Panc1 (cell line): Measurements from ENCODE around the gene AUNIP. TPM values are rescaled to one million over a fixed set of nuclear protein-coding genes. Genes with fewer than 3 reads are reported as not detected.

ENCODE experiments used
- ATAC-seq: fragments of 200-7000 bp; cut with Tn5 transposase; 2 replicates; pipeline ENCODE4 v1.9.1; 2020; ENCODE audit warnings: mild to moderate bottlenecking, moderate library complexity
- BruUV-seq: library from RNA; stranded (reverse); fragments of 400-500 nt; replicated peaks from 2 replicates; lab custom pipeline; 2021; lab: Mats Ljungman, UMichigan
- CTCF ChIA-PET: fragments of 300-600 bp; sonication (Branson Sonifier 250); formaldehyde crosslinking; loops from one replicate; lab custom pipeline; 2022; ENCODE audit warnings: antibody characterized with exemption; lab: Charles Lee
- POLR2A ChIA-PET: fragments of 300-600 bp; sonication (Branson Sonifier 250); formaldehyde crosslinking; loops from one replicate; lab custom pipeline; 2022; ENCODE audit warnings: antibody characterized with exemption; lab: Charles Lee
- DNase-seq: peaks from one replicate; pipeline ENCODE4 v3.0.0-alpha.2; 2010; ENCODE audit warnings: low read depth, low spot score
- H3K27ac ChIP-seq: 2 replicates; pipeline ENCODE4 v1.5.1; 2011; ENCODE audit warnings: mild to moderate bottlenecking, low read length, inconsistent platforms
- H3K27me3 ChIP-seq: fragments of 200-500 bp; sonication (Bioruptor generic); 2 replicates; pipeline ENCODE4 v1.6.0; 2014; ENCODE audit warnings: low read length, inconsistent platforms; ENCODE audit not compliant: control insufficient read depth, insufficient read depth
- H3K36me3 ChIP-seq: fragments of 200-500 bp; sonication (Bioruptor generic); 2 replicates; pipeline ENCODE4 v1.5.1; 2014; ENCODE audit warnings: inconsistent platforms, mild to moderate bottlenecking, low read length, moderate library complexity; ENCODE audit not compliant: control insufficient read depth, insufficient read depth
- H3K4me1 ChIP-seq: 2 replicates; pipeline ENCODE4 v1.5.1; 2011; ENCODE audit warnings: inconsistent platforms, mild to moderate bottlenecking, low read length, moderate library complexity; ENCODE audit not compliant: control insufficient read depth, insufficient read depth
- H3K4me3 ChIP-seq, 2 experiments: 2 replicates each; pipeline ENCODE4 v1.5.1; 2011 to 2012; ENCODE audit warnings: low read depth in 2 of 2, low read length in 2 of 2, mild to moderate bottlenecking in 2 of 2, inconsistent platforms in 1 of 2, moderate library complexity in 1 of 2
- H3K9me3 ChIP-seq: fragments of 200-500 bp; sonication (Bioruptor generic); 2 replicates; pipeline ENCODE4 v1.5.1; 2014; ENCODE audit warnings: low read depth, mild to moderate bottlenecking, inconsistent platforms, low read length, moderate library complexity; ENCODE audit not compliant: control insufficient read depth, insufficient read depth
- CTCF ChIP-seq: fragments of 450-650 bp; IDR thresholded peaks from 2 replicates; pipeline ENCODE4 v1.5.1; 2017; ENCODE audit warnings: mild to moderate bottlenecking
- POLR2AphosphoS5 ChIP-seq: IDR thresholded peaks from 2 replicates; pipeline ENCODE4 v1.6.1; 2012; ENCODE audit warnings: mild to moderate bottlenecking, low read depth, low read length, moderate library complexity
- REST ChIP-seq, 2 experiments: IDR thresholded peaks; 2 replicates each; pipeline ENCODE4 v1.6.1; 2011 to 2012; ENCODE audit warnings: low read depth in 2 of 2, control low read depth in 1 of 2, low read length in 1 of 2, mild to moderate bottlenecking in 1 of 2, moderate library complexity in 1 of 2; ENCODE audit not compliant: insufficient read depth in 1 of 2
- SIN3A ChIP-seq: IDR thresholded peaks from 2 replicates; pipeline ENCODE4 v1.6.1; 2012; ENCODE audit warnings: low read depth, mild to moderate bottlenecking, low read length, moderate library complexity, borderline replicate concordance; ENCODE audit not compliant: insufficient read depth
- TCF7L2 ChIP-seq: IDR thresholded peaks from 2 replicates; pipeline ENCODE4 v1.6.1; 2011; ENCODE audit warnings: mild to moderate bottlenecking, low read depth, low read length, inconsistent platforms
- in situ Hi-C: cut with HindIII; loops from 2 replicates; pipeline ENCODE4 v1.10.0; 2016; ENCODE audit warnings: low sequenced_read_pairs, low pct_unique_long_range_greater_than_20kb
- intact Hi-C: fragments of 100-400 bp; cut with micrococcal nuclease; formaldehyde crosslinking; loops from one replicate; pipeline ENCODE4 v1.10.0; 2022; ENCODE audit not compliant: unreplicated experiment
- total RNA-seq: library from RNA; stranded (reverse); gene quantifications from one replicate; pipeline ENCODE4 v1.2.1, GENCODE V29; 2021; ENCODE audit not compliant: unreplicated experiment

AUNIP gene
- total RNA-seq, 1 experiment from 2014 or later = 12.2 TPM

- in situ Hi-C loops = no loop called here
- no peak for DNase-seq
- BruUV-seq = no TSS peak
- POLR2A ChIA-PET = no interaction called here
- CTCF ChIA-PET = no interaction called here
- no peaks in the 10 kb centered on the region for H3K27me3 ChIP-seq
- H3K27ac ChIP-seq = no peak overlapping the region
- ATAC-seq = no peak
- no peaks in the 10 kb centered on the region; the same call in 1 of the 2 replicates for H3K36me3 ChIP-seq
- no peak overlapping the region for H3K4me3 ChIP-seq
- H3K9me3 ChIP-seq = no peaks in the 10 kb centered on the region
- no peak for TF ChIP-seq REST (IDR thresholded peaks at IDR 0.05; ENCODE audit: insufficient read depth in 1 of 2, low read depth in 2 of 2, low read length in 1 of 2)
- no peak for TF ChIP-seq TCF7L2
- no peak for TF ChIP-seq CTCF
- TF ChIP-seq SIN3A = no peak
- no peak for TF ChIP-seq POLR2AphosphoS5
- H3K4me1 ChIP-seq = peaks cover 10% of the 10 kb centered on the region; the same call in 1 of the 2 replicates
- intact Hi-C loops = no loop called here
Measured at GRCh38 chr1:25863486-25864262, 4.4 kb upstream of the AUNIP start.

- peaks cover 15% of the 10 kb centered on the region; the same call in 1 of the 2 replicates for H3K4me1 ChIP-seq
- DNase-seq (no peak), ATAC-seq (no peak)
- in situ Hi-C loops = no loop called here
- no peak overlapping the region; the same call in 1 of the 2 replicates for H3K27ac ChIP-seq
- BruUV-seq = no TSS peak
- intact Hi-C loops = no loop called here
- H3K4me3 ChIP-seq = no peak overlapping the region
- H3K27me3 ChIP-seq = no peaks in the 10 kb centered on the region
- ChIA-PET CTCF (interaction anchor here (0.6 kb wide), 1 partner anchor 212 kb away, joined by 3 read pairs; no protein-coding TSS in a partner anchor), POLR2A (no interaction called here)
- no peaks in the 10 kb centered on the region for H3K9me3 ChIP-seq
- no peaks in the 10 kb centered on the region; the same call in 1 of the 2 replicates for H3K36me3 ChIP-seq
- TF ChIP-seq TCF7L2 (no peak), CTCF (no peak), REST (IDR thresholded peaks at IDR 0.05; ENCODE audit: insufficient read depth in 1 of 2, low read depth in 2 of 2, low read length in 1 of 2) (no peak), POLR2AphosphoS5 (no peak), SIN3A (no peak)
Measured at GRCh38 chr1:25862785-25863485, 3.7 kb upstream of the AUNIP start.
